ENCODE measurements around the gene WNT9B.

GRCh38 chr17:46809110-46809571, 42.2 kb upstream of the WNT9B start:
- no peak for TF ChIP-seq TAF1 (CRISPR knock-in tag; IDR thresholded peaks at IDR 0.05)
- TF ChIP-seq MIER3 (CRISPR knock-in tag; IDR thresholded peaks at IDR 0.05; ENCODE audit: borderline replicate concordance), result no peak
- TF ChIP-seq CTCF (CRISPR knock-in tag; IDR thresholded peaks at IDR 0.05), result no peak
- no peak for TF ChIP-seq POLR2A (IDR thresholded peaks at IDR 0.05; ENCODE audit: insufficient read depth in 1 of 2, low read depth in 2 of 2, low read length in 2 of 2)
